Loucy (cell line): ENCODE data around the gene RTP2.

ENCODE experiments used
- CTCF ChIP-seq: fragments of 200-600 bp; sonication (generic); conservative IDR thresholded peaks from 2 replicates; pipeline ENCODE4 v1.5.1; 2014; ENCODE audit warnings: mild to moderate bottlenecking, antibody characterized with exemption, low read length
- EZH2phosphoT487 ChIP-seq: fragments of 200-600 bp; IDR thresholded peaks from 2 replicates; pipeline ENCODE4 v1.6.1; 2018; ENCODE audit warnings: antibody characterized with exemption, mild to moderate bottlenecking, moderate library complexity, borderline replicate concordance

DNA sequence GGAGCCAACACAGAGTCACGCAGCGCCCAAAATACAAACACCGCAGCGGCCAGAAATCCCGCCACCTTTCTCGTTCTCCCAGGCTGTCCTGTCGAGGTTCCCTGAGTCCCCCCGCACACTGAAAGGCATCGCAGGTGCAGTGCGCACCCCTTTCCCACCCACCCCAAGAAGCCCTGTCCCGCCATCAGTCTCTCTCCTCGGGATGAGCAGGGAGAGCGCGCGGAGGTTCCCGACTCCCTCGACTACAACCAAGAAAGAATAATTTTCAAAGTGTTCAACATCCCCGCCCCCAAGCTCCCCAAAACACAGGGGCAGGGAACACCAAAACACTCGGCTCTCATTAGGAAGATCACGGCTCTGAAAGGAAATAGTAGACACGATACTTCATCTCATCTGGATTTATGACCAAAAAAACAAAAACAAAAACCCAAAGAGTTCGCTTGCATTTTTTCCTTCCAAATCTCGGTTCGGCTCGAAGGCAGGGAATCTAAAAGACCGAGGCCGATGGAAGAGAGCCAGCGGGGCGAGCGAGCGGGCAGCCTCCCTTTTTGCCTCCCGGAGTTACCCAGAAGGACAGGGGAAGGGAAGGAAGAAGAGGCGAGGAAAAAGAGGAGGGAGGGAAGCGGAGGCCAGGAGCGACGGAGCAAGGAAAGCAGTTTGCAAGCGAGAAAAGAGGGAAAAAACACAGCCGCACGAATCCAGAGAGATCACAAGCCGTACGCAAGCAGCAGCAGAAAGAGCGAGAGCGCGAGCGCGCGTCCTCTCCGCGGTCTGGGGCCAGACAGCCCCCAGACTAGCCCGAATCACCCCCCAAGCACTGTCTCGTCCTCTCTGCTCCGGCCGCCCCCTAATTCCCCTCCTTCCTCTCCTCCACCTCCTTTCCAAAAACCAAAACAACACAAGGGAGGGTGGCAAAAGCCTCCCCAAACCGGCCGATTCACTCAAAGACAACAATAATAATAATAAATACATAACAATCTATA lies 42.1 kb upstream of the RTP2 start:
- no peak for TF ChIP-seq CTCF
- TF ChIP-seq EZH2phosphoT487: no peak
